Fibroblast of gingiva (primary cell): ENCODE results near the gene DDX1.
"Not testable (repeated sequence)": the region's sequence is repeated elsewhere in the genome, so short reads cannot be mapped to it uniquely, and the experiment has no call there.

Source experiments
- DNase-seq: peaks from one replicate; pipeline ENCODE4 v3.0.0-alpha.2; 2011; ENCODE audit warnings: low read depth

The DDX1 gene

GRCh38 chr2:15595936-15596335 is 4.3 kb downstream of the DDX1 start:
- no peak for DNase-seq

DNA sequence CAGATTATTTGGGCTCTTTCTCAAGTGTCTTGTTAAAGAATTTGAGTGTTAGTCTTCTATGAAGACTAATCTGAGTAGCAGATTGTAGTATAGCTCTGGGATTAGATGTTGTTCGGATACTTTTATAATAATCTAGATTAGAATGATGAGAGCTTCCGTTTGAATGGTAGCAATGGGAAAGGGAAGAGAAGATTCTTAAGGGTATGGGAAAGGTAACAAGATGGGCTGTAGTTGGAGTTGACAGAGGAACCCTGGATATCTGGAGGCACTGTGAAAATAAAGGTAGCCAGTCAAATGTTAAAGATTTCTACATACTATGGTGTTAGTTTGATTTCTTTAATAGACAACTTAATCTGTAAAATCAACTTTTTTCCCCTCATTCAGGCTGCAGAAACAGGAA is 4.7 kb downstream of the DDX1 start:
- DNase-seq, result no peak

GRCh38 chr2:15596968-15597367 is 5.3 kb downstream of the DDX1 start:
- DNase-seq, result no peak

GRCh38 chr2:15599994-15600393 is 8.3 kb downstream of the DDX1 start:
- DNase-seq, result no peak

- DNase-seq, result no peak
Observed at GRCh38 chr2:15601681-15602080, 10.0 kb downstream of the DDX1 start.

DNA sequence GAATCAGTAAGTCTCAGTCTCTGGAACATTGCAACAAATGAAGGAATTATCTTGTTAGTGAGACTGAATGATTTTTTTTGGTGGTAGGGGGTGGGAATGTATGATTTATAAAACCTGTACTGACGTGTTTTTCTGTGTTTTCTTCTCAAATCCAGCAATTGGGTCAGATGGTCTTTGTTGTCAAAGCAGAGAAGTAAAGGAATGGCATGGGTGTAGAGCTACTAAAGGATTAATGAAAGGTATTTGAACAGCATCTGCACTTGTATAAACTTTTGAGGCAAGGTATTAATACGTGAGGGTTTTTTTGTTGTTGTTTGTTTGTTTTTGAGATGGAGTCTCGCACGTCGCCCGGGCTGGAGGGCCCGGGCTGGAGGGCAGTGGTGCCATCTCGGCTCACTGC is 10.7 kb downstream of the DDX1 start:
- DNase-seq, result no peak

- DNase-seq, result no peak
Observed at GRCh38 chr2:15603044-15603765, 11.5 kb downstream of the DDX1 start.

- no peak for DNase-seq
Observed at GRCh38 chr2:15603948-15604347, 12.3 kb downstream of the DDX1 start.

DNA sequence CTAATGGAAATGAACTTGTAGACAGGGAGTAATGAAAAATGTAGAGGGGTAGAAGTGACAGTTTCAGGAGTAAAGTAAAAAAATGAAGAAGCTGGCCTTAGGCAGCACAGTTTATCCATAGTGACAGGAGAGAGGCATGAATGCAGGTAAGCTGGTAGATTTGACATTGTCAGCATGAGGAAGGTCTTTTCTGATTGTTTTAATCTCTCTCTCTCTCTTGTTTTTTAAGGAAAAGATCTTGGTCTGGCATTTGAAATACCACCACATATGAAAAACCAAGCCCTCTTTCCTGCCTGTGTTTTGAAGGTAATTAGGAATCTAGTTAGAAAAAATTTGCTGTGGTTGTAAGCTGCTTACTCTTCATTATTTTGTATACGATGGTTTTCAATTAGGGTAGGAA is 14.1 kb downstream of the DDX1 start:
- no peak for DNase-seq

- DNase-seq, result no peak
Observed at GRCh38 chr2:15606481-15607441, 15.1 kb downstream of the DDX1 start.

DNA sequence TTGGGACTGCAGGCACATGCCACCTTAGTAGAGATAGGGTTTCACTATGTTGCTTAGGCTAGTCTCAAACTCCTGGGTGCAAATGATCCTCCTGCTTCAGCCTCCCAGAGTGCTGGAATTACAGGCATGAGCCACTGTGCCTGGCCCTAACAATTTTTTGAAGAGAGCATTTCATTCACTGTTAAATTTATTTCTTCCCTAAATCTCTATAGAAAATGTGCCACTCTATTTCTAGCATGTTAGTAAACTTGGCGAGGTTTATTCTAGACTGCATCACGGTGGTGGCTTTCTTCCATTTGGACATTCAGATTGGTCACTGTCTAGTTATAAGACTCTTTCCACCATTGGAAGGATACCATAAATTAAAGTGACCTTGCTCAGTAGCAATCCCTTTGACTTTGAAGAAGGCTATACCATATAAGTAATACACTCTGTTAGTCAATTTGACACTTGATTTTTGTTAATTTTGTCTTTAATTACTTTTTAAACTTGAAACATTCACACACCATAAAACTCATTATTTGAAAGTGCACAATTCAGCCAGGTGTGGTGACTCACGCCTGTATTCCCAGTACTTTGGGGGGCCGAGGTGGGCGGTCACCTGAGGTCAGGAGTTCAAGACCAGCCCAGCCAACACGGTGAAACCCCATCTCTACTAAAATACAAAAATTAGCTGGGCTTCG is 16.2 kb downstream of the DDX1 start:
- DNase-seq, result no peak

GRCh38 chr2:15608392-15608761 is 16.7 kb downstream of the DDX1 start:
- DNase-seq, result no peak

DNA sequence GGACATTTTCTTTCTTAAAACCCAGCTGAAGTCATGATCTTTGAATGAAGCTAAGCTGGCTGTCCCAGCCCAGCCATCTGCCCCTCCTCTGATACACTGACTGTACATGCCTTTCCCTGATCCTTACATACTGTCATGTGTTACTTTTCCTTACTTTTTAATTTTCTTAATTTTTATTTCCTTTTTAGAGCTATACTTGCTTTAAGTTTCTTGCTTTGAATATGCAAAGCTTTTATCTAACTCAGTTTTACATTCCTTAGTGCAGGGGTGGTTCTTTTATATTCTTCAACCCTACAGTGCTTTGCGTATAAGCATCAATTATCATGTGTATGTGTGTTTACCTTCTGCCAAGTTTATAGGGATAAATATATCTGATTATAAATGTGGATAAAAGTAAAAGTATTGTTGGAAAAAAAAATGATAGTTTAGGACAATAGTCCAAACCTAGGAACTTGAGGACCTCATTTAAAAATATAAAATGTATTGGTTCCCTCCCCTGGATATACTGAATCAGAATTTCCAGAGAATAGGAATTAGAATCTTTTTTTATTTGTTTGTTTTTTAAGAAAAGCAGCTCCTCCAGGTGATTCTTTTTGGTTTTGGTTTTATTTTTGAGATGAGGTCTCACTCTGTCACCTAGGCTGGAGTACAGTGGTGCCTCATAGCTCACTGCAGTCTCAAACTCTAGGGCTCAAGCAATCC is 17.8 kb downstream of the DDX1 start:
- no peak for DNase-seq

GRCh38 chr2:15610430-15610952 is 18.8 kb downstream of the DDX1 start:
- no peak for DNase-seq

- DNase-seq, result not testable (repeated sequence)
Observed at GRCh38 chr2:15612101-15612500, 20.4 kb downstream of the DDX1 start.

DNA sequence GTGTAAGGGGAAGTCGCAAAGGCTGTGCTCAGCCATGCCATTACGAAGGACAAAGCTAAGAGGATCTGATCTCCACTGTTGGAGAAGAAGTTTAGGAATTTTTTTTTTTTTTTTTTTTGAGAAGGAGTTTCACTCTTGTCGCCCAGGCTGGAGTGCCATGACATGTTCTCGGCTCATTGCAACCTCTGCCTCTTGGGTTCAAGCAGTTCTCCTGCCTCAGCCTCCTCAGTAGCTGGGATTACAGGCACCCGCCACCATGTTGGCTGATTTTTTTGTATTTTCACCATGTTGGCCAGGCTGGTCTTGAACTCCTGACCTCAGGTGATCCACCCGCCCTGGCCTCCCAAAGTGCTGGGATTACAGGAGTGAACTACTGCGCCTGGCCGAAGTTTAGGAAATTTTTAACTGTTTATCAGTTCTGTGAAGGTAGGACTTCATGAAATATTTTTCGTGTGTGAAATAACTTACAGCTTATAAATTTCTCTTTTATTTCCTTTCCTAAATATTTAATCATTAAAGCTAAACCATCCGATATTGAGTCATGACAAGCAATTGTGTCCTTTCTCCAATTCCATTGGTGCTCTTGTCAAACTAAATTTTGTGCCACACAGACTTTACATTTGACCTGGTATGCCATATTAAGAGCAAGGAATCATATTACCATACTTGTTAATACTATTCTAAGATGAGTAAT is 22.2 kb downstream of the DDX1 start:
- DNase-seq, result no peak

DNA sequence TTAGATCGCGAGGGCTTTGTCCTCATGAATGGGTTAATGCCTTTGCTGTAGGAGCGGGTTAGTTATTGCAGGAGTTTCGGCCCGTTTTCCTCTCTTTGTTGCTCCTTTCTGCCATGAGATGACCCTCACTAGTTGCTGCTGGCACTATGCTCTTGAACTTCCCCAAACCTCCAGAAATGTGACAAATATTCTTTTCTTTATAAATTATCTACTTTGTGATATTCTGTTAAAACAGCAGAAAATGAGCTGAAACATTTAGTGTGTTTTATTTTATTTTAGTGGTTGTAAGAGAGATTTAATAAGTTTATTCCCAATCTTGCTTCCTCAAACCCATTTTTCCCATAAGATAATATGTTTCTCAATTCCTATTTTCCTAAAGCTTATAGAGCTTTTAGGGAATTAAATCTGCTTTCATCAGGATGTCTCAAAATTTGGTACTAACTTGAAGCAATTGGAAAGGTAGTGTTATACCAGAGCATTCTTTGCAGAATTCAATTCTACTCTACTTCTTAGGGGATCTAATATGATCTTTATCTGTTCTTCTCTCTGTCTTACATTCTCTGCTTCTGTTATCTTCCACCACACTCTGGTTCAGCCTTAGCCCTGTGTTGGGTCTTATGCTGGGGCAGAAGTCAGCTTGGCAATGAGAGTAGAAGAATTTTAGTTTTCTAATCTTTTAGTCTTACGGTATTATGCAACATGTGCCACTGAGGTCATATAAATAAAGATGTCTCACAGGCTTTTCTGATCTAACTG is 23.1 kb downstream of the DDX1 start:
- DNase-seq, result no peak

DNA sequence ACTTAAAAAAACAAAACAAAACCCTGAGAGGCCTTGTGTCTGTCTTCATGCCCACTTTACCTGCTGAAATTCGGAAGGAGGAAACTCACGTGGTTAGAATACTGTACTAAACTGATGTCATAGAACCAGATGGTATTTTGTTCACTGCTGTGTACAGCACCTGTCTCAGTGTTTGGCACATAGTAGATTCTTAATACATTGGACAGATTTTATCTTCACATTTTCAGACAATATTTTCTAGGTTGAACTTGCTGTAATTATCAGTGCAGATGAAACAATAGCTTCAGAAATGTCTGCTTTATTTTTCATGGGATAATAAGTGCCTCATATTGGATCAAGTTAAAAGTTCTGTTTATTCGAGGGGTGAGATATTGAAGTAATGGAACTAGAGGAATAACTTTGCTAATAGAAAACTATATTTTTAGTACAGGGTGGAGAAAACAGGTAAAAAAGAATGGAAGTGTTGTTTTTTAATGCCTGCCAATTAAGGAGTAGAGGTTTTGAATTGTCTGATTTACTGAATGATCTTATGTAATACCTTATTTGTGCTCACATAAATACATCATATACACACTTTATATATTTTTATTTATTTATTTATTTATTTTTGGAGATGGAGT is 23.7 kb downstream of the DDX1 start:
- no peak for DNase-seq

DNA sequence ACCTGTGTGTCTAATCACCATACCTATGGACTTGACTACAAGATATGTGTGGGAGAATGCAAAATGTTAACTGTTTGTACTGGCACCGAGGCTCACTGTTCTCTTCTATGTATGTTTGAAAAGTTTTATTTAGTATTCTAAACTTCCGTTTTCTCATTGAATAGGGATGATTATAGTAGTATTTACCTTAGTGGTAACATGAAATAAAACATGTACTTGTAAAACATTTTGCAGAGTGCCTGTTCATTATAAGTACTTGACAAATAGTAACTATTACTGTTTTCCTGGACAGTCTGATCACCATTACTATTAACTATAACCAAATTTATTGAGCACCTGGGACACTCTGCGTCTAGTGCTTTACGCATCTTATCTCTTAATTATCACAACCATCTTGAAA is 24.8 kb downstream of the DDX1 start:
- no peak for DNase-seq
